ENCODE measurements around the gene FKBP6.

Gene FKBP6

DNA sequence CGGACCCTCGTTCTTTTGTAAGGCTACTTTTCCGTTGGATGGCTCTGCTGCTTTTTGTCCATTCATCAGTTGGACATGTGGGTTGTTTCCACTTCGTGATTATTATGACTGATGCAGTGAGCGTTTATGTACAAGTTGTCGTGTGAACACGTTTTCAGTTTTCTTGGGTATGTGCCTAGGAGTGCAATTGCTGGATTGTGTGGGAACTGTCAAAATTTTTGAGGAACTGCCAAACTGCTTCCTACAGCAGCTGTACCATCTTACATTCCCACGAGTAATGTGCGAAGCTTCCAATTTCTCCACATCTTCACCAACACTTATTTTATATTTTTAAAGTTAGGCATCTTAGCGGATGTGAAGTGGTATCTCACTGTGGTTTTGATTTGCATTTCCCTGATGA, 10.4 kb downstream of the FKBP6 start:
- Histone ChIP-seq H3K9me2 (replicated peaks; ENCODE audit: insufficient read depth, low read length) (no peaks in the 10 kb centered on the region), H3F3A (ENCODE audit: insufficient read depth) (no peaks in the 10 kb centered on the region), H3K4me2 (ENCODE audit: low read depth, low read length, poor library complexity, severe bottlenecking) (no peak overlapping the region), H3K27me3 (ENCODE audit: low read length) (no peaks in the 10 kb centered on the region), H3K9me3 (ENCODE audit: insufficient read depth, low read length) (no peaks in the 10 kb centered on the region), H3K9ac (ENCODE audit: low read length) (no peak overlapping the region), H3K27ac (ENCODE audit: low read depth, low read length) (no peak overlapping the region), H3K36me3 (ENCODE audit: low read length) (no peaks in the 10 kb centered on the region), H2AFZ (ENCODE audit: low read depth, low read length, severe bottlenecking) (no peak overlapping the region), H4K20me1 (ENCODE audit: low read depth, low read length) (no peaks in the 10 kb centered on the region), H3K79me2 (ENCODE audit: insufficient read depth, low read length) (no peaks in the 10 kb centered on the region), H3K4me3 (ENCODE audit: insufficient read depth, low read length, poor library complexity, severe bottlenecking) (no peak overlapping the region)
- TF ChIP-seq, protein P1, sequence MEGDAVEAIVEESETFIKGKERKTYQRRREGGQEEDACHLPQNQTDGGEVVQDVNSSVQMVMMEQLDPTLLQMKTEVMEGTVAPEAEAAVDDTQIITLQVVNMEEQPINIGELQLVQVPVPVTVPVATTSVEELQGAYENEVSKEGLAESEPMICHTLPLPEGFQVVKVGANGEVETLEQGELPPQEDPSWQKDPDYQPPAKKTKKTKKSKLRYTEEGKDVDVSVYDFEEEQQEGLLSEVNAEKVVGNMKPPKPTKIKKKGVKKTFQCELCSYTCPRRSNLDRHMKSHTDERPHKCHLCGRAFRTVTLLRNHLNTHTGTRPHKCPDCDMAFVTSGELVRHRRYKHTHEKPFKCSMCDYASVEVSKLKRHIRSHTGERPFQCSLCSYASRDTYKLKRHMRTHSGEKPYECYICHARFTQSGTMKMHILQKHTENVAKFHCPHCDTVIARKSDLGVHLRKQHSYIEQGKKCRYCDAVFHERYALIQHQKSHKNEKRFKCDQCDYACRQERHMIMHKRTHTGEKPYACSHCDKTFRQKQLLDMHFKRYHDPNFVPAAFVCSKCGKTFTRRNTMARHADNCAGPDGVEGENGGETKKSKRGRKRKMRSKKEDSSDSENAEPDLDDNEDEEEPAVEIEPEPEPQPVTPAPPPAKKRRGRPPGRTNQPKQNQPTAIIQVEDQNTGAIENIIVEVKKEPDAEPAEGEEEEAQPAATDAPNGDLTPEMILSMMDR (IDR thresholded peaks at IDR 0.05; ENCODE audit: insufficient read depth, low read length, poor library complexity, severe bottlenecking) = no peak

DNA sequence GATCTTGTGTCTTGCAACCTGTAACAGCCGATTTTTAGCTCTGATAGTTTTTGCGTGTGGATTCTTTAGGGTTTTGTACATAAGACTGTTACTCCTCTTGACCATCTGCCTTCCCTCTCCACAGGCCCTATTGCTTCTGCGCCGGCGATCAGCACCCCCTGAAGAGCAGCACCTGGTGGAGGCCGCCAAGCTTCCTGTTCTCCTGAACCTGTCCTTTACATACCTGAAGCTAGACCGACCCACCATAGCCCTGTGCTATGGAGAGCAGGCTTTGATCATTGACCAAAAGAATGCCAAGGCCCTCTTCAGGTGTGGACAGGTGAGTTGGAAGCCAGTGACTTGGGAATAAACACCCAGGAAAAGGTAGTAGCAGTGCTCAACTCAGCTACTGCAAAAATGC, 12.6 kb downstream of the FKBP6 start:
- Histone ChIP-seq H4K20me1 (ENCODE audit: low read depth, low read length) (no peaks in the 10 kb centered on the region), H3K36me3 (ENCODE audit: low read length) (no peaks in the 10 kb centered on the region), H2AFZ (ENCODE audit: low read depth, low read length, severe bottlenecking) (no peak overlapping the region), H3K4me3 (ENCODE audit: insufficient read depth, low read length, poor library complexity, severe bottlenecking) (no peak overlapping the region), H3K9ac (ENCODE audit: low read length) (no peak overlapping the region), H3K27ac (ENCODE audit: low read depth, low read length) (no peak overlapping the region), H3K27me3 (ENCODE audit: low read length) (no peaks in the 10 kb centered on the region), H3K9me3 (ENCODE audit: insufficient read depth, low read length) (no peaks in the 10 kb centered on the region), H3K9me2 (replicated peaks; ENCODE audit: insufficient read depth, low read length) (no peaks in the 10 kb centered on the region), H3K79me2 (ENCODE audit: insufficient read depth, low read length) (no peaks in the 10 kb centered on the region), H3F3A (ENCODE audit: insufficient read depth) (no peaks in the 10 kb centered on the region), H3K4me2 (ENCODE audit: low read depth, low read length, poor library complexity, severe bottlenecking) (no peak overlapping the region)
- TF ChIP-seq, protein P1 (IDR thresholded peaks at IDR 0.05; ENCODE audit: insufficient read depth, low read length, poor library complexity, severe bottlenecking) = no peak

DNA sequence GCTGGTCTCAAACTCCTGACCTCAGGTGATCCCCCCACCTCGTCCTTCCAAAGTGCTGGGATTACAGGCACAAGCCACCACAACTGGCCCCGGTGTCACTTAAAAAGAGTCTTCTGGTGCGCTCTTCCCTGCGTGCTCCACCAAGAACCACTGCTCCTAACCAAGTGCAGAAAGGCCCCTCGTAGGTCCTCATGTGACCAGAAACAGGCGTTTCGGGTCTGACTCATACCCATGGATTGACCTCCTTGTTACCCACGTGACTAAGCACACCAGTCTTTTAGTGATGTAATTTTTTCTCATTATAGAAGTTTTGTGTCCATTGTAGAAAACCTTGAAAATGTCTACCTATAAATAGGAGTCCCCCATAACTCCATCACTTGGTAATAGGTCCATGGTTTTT, 13.9 kb downstream of the FKBP6 start:
- Histone ChIP-seq H3K27ac (ENCODE audit: low read depth, low read length) (no peak overlapping the region), H3K27me3 (ENCODE audit: low read length) (no peaks in the 10 kb centered on the region), H4K20me1 (ENCODE audit: low read depth, low read length) (no peaks in the 10 kb centered on the region), H3K9me2 (replicated peaks; ENCODE audit: insufficient read depth, low read length) (no peaks in the 10 kb centered on the region), H2AFZ (ENCODE audit: low read depth, low read length, severe bottlenecking) (no peak overlapping the region), H3K4me2 (ENCODE audit: low read depth, low read length, poor library complexity, severe bottlenecking) (no peak overlapping the region), H3K36me3 (ENCODE audit: low read length) (no peaks in the 10 kb centered on the region), H3K9me3 (ENCODE audit: insufficient read depth, low read length) (no peaks in the 10 kb centered on the region), H3K9ac (ENCODE audit: low read length) (no peak overlapping the region), H3K4me3 (ENCODE audit: insufficient read depth, low read length, poor library complexity, severe bottlenecking) (no peak overlapping the region), H3F3A (ENCODE audit: insufficient read depth) (no peaks in the 10 kb centered on the region), H3K79me2 (ENCODE audit: insufficient read depth, low read length) (no peaks in the 10 kb centered on the region)
- TF ChIP-seq EZH2phosphoT487 (conservative IDR thresholded peaks at IDR 0.05; ENCODE audit: low read length) = no peak
- TF ChIP-seq, protein P1 (IDR thresholded peaks at IDR 0.05; ENCODE audit: insufficient read depth, low read length, poor library complexity, severe bottlenecking) = no peak

DNA sequence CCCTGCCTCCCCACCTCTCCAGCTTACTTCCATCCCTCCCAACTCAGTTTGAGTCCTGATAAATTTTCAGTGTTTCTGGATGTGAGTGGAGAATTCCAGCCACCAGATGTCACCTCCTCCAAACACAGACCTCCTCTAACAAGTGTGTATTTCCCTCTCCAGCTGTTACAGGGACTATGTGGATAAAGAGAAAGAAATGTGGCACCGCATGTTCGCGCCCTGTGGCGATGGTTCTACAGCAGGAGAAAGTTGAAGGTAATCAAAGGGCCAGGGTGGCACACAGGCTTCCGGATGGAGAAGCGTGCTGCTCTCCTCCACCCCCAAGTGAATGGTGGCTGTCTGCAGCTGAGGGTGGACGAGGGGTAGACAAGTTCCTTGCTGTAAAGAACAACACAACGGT, 14.7 kb downstream of the FKBP6 start:
- Histone ChIP-seq H4K20me1 (ENCODE audit: low read depth, low read length) (no peaks in the 10 kb centered on the region), H3K4me2 (ENCODE audit: low read depth, low read length, poor library complexity, severe bottlenecking) (no peak overlapping the region), H3F3A (ENCODE audit: insufficient read depth) (no peaks in the 10 kb centered on the region), H3K79me2 (ENCODE audit: insufficient read depth, low read length) (no peaks in the 10 kb centered on the region), H3K27me3 (ENCODE audit: low read length) (no peaks in the 10 kb centered on the region), H3K9ac (ENCODE audit: low read length) (no peak overlapping the region), H3K36me3 (ENCODE audit: low read length) (no peaks in the 10 kb centered on the region), H3K9me2 (replicated peaks; ENCODE audit: insufficient read depth, low read length) (no peaks in the 10 kb centered on the region), H3K9me3 (ENCODE audit: insufficient read depth, low read length) (no peaks in the 10 kb centered on the region), H2AFZ (ENCODE audit: low read depth, low read length, severe bottlenecking) (no peak overlapping the region), H3K27ac (ENCODE audit: low read depth, low read length) (no peak overlapping the region), H3K4me3 (ENCODE audit: insufficient read depth, low read length, poor library complexity, severe bottlenecking) (no peak overlapping the region)
- TF ChIP-seq, protein P1 (IDR thresholded peaks at IDR 0.05; ENCODE audit: insufficient read depth, low read length, poor library complexity, severe bottlenecking) = no peak
- no peak for TF ChIP-seq EZH2phosphoT487 (conservative IDR thresholded peaks at IDR 0.05; ENCODE audit: low read length)

All from SU-DHL-6 (cell line).